IMR-90 (cell line): ENCODE data around the gene DRD3. TPM values are rescaled to one million over a fixed set of nuclear protein-coding genes. Genes with fewer than 3 reads are reported as not detected.

ENCODE experiments used
- ATAC-seq: fragments of 200-7000 bp; cut with Tn5 transposase; 2 replicates; pipeline ENCODE4 v1.9.1; 2020; ENCODE audit warnings: low read depth, mild to moderate bottlenecking, moderate library complexity
- BruUV-seq: library from RNA; stranded (reverse); fragments of 400-500 nt; replicated peaks from 2 replicates; lab custom pipeline; 2021; lab: Mats Ljungman, UMichigan
- CTCF ChIA-PET: fragments of 300-600 bp; formaldehyde crosslinking; extraction: SDS; loops from one replicate; lab custom pipeline; 2021; ENCODE audit warnings: antibody characterized with exemption; lab: Yijun Ruan, JAX
- POLR2A ChIA-PET: fragments of 300-600 bp; sonication (Branson Sonifier 250); formaldehyde crosslinking; loops from one replicate; lab custom pipeline; 2022; ENCODE audit warnings: antibody characterized with exemption; ENCODE audit not compliant: unreplicated experiment; lab: Charles Lee
- DNase-seq: peaks from one replicate; pipeline ENCODE4 v3.0.0; 2013
- H2AFZ ChIP-seq: replicated peaks from 2 replicates; pipeline ENCODE3; 2013; ENCODE audit warnings: low read length, mild to moderate bottlenecking; ENCODE audit not compliant: poor library complexity
- H2AK5ac ChIP-seq: 2 replicates; pipeline ENCODE4 v1.6.1; 2013; ENCODE audit warnings: low read depth, low read length, inconsistent platforms
- H2AK9ac ChIP-seq: replicated peaks from 2 replicates; pipeline ENCODE3; 2013; ENCODE audit warnings: mild to moderate bottlenecking, low read depth, low read length, moderate library complexity; ENCODE audit not compliant: poor library complexity
- H2BK120ac ChIP-seq: 2 replicates; pipeline ENCODE4 v1.6.1; 2013; ENCODE audit warnings: low read depth, low read length, inconsistent platforms
- H2BK15ac ChIP-seq: 3 replicates; pipeline ENCODE4 v1.6.1; 2013; ENCODE audit warnings: low read depth, low read length, inconsistent platforms
- H2BK20ac ChIP-seq: 2 replicates; pipeline ENCODE4 v1.6.1; 2013; ENCODE audit warnings: low read depth, mild to moderate bottlenecking, inconsistent platforms, low read length, moderate library complexity
- H2BK5ac ChIP-seq: 2 replicates; pipeline ENCODE4 v1.6.1; 2013; ENCODE audit warnings: mild to moderate bottlenecking, low read depth, low read length, inconsistent platforms; ENCODE audit not compliant: poor library complexity, severe bottlenecking
- H3K14ac ChIP-seq: replicated peaks from 2 replicates; pipeline ENCODE4 v1.6.1; 2013; ENCODE audit warnings: low read depth, low read length, inconsistent platforms
- H3K18ac ChIP-seq: 2 replicates; pipeline ENCODE4 v1.6.1; 2013; ENCODE audit warnings: low read depth, low read length, control low read depth
- H3K23ac ChIP-seq: 2 replicates; pipeline ENCODE4 v1.6.1; 2013; ENCODE audit warnings: low read depth, low read length, inconsistent platforms
- H3K27ac ChIP-seq: 2 replicates; pipeline ENCODE4 v1.5.1; 2013; ENCODE audit warnings: mild to moderate bottlenecking, control low read depth, low read length; ENCODE audit not compliant: insufficient read depth
- H3K27me3 ChIP-seq: 2 replicates; pipeline ENCODE4 v1.6.1; 2013; ENCODE audit warnings: low read length; ENCODE audit not compliant: control insufficient read depth, insufficient read depth
- H3K36me3 ChIP-seq: 2 replicates; pipeline ENCODE4 v1.6.1; 2013; ENCODE audit warnings: low read length, mixed read lengths; ENCODE audit not compliant: control insufficient read depth, insufficient read depth
- H3K4ac ChIP-seq: 2 replicates; pipeline ENCODE4 v1.6.1; 2013; ENCODE audit warnings: low read depth, low read length, inconsistent platforms
- H3K4me1 ChIP-seq: 2 replicates; pipeline ENCODE4 v1.6.1; 2013; ENCODE audit warnings: low read length, mixed read lengths; ENCODE audit not compliant: control insufficient read depth, insufficient read depth
- H3K4me2 ChIP-seq: 2 replicates; pipeline ENCODE4 v1.6.1; 2013; ENCODE audit warnings: low read depth, mild to moderate bottlenecking, control low read depth, low read length, moderate library complexity
- H3K4me3 ChIP-seq: 2 replicates; pipeline ENCODE4 v1.5.1; 2013; ENCODE audit warnings: low read depth, mild to moderate bottlenecking, control low read depth, low read length, moderate library complexity; ENCODE audit not compliant: insufficient read depth
- H3K56ac ChIP-seq: 2 replicates; pipeline ENCODE4 v1.6.1; 2013; ENCODE audit warnings: low read length, inconsistent platforms; ENCODE audit not compliant: insufficient read depth; ENCODE audit errors: extremely low read depth
- H3K79me1 ChIP-seq, 2 experiments: 2 replicates each; pipeline ENCODE4 v1.6.1; 2013; ENCODE audit warnings: low read length in 2 of 2, inconsistent platforms in 1 of 2, low read depth in 1 of 2
- H3K9ac ChIP-seq: 2 replicates; pipeline ENCODE4 v1.6.1; 2013; ENCODE audit warnings: low read depth, low read length, control low read depth
- H3K9me1 ChIP-seq: 2 replicates; pipeline ENCODE4 v1.6.1; 2013; ENCODE audit warnings: low read length, inconsistent platforms; ENCODE audit not compliant: insufficient read depth
- H3K9me3 ChIP-seq: 2 replicates; pipeline ENCODE4 v1.6.1; 2013; ENCODE audit warnings: low read length; ENCODE audit not compliant: control insufficient read depth, insufficient read depth
- H4K20me1 ChIP-seq: 2 replicates; pipeline ENCODE4 v1.6.1; 2013; ENCODE audit warnings: low read length, inconsistent platforms; ENCODE audit not compliant: insufficient read depth
- H4K5ac ChIP-seq: 2 replicates; pipeline ENCODE4 v1.6.1; 2013; ENCODE audit warnings: mild to moderate bottlenecking, low read depth, low read length, control low read depth
- H4K8ac ChIP-seq, 2 experiments: 2 replicates each; pipeline ENCODE4 v1.6.1; 2013; ENCODE audit warnings: low read depth in 2 of 2, low read length in 2 of 2, control low read depth in 1 of 2, inconsistent platforms in 1 of 2
- H4K91ac ChIP-seq: 2 replicates; pipeline ENCODE4 v1.6.1; 2013; ENCODE audit warnings: low read depth, low read length, inconsistent platforms; ENCODE audit not compliant: insufficient read depth
- MXI1 ChIP-seq: IDR thresholded peaks from 2 replicates; pipeline ENCODE4 v1.6.1; 2012; ENCODE audit warnings: low read depth, mild to moderate bottlenecking, low read length, moderate library complexity, borderline replicate concordance
- POLR2A ChIP-seq: IDR thresholded peaks from 2 replicates; pipeline ENCODE4 v1.6.1; 2012; ENCODE audit warnings: mild to moderate bottlenecking, low read depth, low read length
- SMC3 ChIP-seq: fragments of 150-350 bp; IDR thresholded peaks from 2 replicates; pipeline ENCODE4 v1.6.1; 2016; ENCODE audit warnings: low read depth, mild to moderate bottlenecking, antibody characterized with exemption, low read length, moderate library complexity
- WGBS, 2 experiments: methylation state at CpG; one replicate each; pipeline versions ENCODE4 v1.1.5 to v1.1.7; 2013; ENCODE audit warnings: missing lambda C conversion rate in 2 of 2; ENCODE audit not compliant: insufficient read length in 1 of 2; ENCODE audit errors: extremely low coverage in 2 of 2; 5-methylcytosine and 5-hydroxymethylcytosine counted together
- dilution Hi-C: fragments of 300-500 bp; cut with HindIII; formaldehyde crosslinking; loops from one replicate; pipeline ENCODE4 v1.14.3; 2018; ENCODE audit warnings: low sequenced_read_pairs; ENCODE audit not compliant: unreplicated experiment
- in situ Hi-C: fragments of 300-500 bp; cut with MboI; formaldehyde crosslinking; loops from 3 replicates; pipeline ENCODE4 v1.14.3; 2019; ENCODE audit warnings: low sequenced_read_pairs, inconsistent platforms, mixed read lengths
- intact Hi-C: fragments of 100-400 bp; cut with micrococcal nuclease; formaldehyde crosslinking; loops from 2 replicates; pipeline ENCODE4 v1.10.0; 2022
- polyA plus RNA-seq, 3 experiments: library from polyadenylated mRNA; depleted of rRNA; stranded (reverse); fragments of >200 nt; gene quantifications; 2 replicates each; pipeline ENCODE4 v1.2.3, GENCODE V29; 2012; ENCODE audit warnings: low replicate concordance in 1 of 3
- total RNA-seq: library from RNA; depleted of rRNA; stranded (reverse); fragments of >200 nt; gene quantifications from 2 replicates; pipeline ENCODE4 v1.2.3, GENCODE V29; 2012

Gene DRD3
- total and polyA plus RNA-seq, 2 of the 4 experiments (the other 2 are of a cell fraction) = not detected

DNA sequence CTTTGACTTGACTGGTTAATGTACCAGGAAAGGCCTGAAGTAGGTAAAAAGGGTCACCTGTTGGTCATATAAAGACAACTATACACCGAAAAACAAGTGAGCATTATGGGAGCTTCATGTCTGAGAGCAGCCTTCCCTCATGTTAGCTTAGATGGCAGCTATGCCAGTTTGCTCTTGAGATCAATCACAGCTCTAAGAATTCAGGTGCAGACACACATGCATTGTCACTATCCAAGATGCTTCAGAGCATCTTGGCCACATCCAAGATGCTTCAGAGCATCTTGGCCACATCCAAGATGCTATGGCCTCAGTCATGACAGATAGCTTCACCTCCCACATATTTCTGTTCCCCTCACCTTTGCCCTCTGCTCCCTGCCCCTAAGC, 43.0 kb upstream of the DRD3 start:
- WGBS, 2 experiments = no CpG with 5 or more reads among the region's 1 CpG
- Histone ChIP-seq H2BK15ac (no peak overlapping the region), H3K23ac (no peak overlapping the region), H3K56ac (no peak overlapping the region), H3K27ac (no peak overlapping the region), H3K18ac (no peak overlapping the region), H3K9me3 (peaks cover 4% of the 10 kb centered on the region), H3K9ac (no peak overlapping the region), H3K79me1 (no peaks in the 10 kb centered on the region), H3K14ac (no peak overlapping the region), H4K5ac (no peak overlapping the region), H3K4me3 (no peak overlapping the region), H4K91ac (no peak overlapping the region), H2AK5ac (no peak overlapping the region), H2BK120ac (no peak overlapping the region), H2BK5ac (no peak overlapping the region), H2AK9ac (no peak overlapping the region), H3K27me3 (peaks cover 19% of the 10 kb centered on the region), H2AFZ (no peak overlapping the region), H2BK20ac (no peak overlapping the region), H4K20me1 (no peaks in the 10 kb centered on the region), H3K4me1 (no peaks in the 10 kb centered on the region), H4K8ac (no peak overlapping the region), H3K4me2 (no peak overlapping the region), H3K4ac (no peak overlapping the region), H3K36me3 (no peaks in the 10 kb centered on the region), H3K9me1 (no peaks in the 10 kb centered on the region)
- no peak for DNase-seq
- ATAC-seq = no peak
- dilution Hi-C loops (no loop called here), intact Hi-C loops (no loop called here), in situ Hi-C loops (no loop called here)
- ChIA-PET POLR2A (no interaction called here), CTCF (interaction anchor here (1.2 kb wide), 1 partner anchor 9 kb away, joined by 4 read pairs; no protein-coding TSS in a partner anchor)
- no peak for TF ChIP-seq POLR2A
- TF ChIP-seq SMC3 = no peak
- no peak for TF ChIP-seq MXI1
- no TSS peak for BruUV-seq
